NCI-H1105 (cell line): ENCODE results near the gene EPN1.

Experiments used
- DNase-seq: peaks from one replicate; lab custom pipeline; 2025; lab: John Stamatoyannopoulos, UW

The EPN1 gene

GRCh38 chr19:55646889-55647731 lies 27.9 kb upstream of the EPN1 start:
- no peak for DNase-seq

DNA sequence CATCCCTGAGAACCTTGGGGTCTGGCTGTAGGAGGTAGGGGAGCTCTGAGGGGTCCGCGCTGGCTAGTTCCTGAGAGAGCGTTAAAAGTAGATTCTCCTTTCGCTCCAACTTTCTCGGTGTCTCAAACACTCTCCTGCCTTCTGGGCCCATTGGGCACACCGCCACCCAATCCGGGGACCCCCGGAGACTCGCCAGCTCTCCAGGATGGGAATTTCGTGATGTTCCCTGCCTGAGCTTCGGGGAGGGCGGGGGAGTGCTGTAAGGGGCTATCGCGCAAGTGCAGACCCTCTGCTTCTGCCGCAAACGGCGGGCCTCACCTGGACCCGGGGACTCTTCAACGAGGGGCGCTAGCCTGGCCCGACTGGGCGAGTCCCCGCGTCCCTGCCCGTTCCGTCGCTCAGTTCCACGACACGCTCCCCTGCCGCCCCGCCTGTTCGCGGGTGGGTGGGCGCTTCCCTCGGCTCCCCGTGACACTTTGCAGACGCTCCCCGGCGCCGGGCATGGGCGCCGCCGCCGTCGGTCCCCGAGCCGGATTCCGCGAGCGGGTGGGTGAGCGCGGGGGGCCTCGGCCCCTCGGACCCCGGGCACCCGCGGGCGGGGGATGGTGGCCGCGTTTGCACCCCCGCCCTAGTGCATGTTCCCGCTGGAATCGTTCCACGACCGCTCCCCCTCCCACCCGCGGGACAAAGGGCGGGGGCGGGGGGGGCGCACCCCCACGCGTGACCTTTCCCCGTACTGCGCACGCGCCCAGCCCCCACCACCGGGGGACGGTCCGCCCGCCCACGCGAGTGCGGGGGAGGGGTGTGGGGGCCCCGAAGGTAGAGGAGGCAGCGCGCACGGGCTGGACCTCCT lies 27.1 kb upstream of the EPN1 start, which contains the start of gene CCDC106:
CCDC106 (plus strand) TSS at position 481 of the 853 bp plus-strand sequence. CDS start 835 bp downstream, outside the sequence.
- DNase-seq: peak; percentile 82

DNA sequence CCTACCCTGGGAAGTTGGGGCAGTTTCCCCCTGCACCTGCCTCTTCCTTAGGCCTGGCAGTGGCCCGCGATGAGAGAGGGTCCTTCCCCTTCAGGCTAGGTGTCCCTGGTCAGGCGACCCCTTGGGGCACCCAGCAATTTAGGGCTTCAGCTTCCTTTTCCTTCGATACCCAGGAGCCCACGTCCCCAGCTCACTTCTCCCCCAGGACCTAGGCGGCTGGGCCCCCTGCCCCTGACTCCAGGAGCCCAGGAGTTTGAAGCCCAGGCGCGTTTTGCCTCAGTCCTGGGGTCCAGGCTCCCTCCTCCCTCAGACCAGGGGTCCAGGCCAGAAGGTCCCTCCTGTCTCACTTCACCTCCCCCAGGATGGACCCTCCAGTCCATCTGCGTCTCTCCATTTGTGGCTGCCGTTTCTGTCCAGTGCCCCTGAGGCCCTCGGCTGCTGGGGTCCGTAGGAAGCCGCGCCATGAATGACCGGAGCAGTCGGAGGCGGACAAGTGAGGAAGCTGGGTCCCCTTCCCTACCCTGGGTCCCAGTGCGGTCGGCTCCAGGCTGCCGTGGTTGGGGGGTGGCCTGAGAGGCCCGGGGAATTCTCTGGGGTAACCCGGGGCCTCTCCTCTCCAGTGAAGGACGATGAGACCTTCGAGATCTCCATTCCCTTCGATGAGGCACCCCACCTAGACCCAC lies 26.3 kb upstream of the EPN1 start:
- no peak for DNase-seq

DNA sequence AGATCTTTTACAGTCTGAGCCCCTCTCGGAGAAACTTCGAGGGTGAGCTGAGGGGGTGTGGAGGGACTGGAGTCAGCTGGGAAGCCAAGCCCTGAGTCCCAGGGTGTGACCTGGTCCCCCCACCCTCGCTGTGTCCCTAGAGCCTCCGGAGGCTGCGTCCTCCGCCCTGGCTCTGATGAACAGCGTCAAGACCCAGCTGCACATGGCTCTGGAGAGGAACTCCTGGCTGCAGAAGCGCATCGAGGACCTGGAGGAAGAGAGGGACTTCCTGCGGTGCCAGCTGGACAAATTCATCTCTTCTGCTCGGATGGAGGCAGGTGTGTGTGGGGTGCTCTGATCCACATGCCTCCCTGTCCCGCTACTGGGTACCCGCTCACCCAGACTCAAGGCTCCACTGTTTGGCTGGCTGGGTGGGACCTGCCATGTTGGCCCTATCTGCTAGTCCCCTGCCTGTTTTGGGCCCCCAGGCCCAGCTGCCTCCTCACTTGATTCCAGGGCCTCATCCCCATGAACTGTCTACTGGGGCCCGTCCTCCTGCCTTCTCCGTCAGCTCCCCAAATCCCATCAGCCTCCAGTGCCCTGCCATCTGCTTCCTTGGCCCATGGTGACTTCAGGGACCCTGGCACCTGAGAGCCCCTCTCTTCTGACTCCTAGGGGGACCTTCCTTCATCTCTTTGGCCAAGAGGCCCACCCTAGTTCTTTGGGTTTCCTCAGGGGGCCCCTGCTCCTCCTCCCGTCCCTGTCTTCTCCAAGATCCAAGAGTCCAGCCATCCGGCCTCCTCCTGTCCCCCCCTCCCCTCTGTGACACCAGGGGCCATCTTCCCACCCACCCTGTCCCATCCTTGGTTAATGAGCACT lies 25.5 kb upstream of the EPN1 start:
- no peak for DNase-seq

DNA sequence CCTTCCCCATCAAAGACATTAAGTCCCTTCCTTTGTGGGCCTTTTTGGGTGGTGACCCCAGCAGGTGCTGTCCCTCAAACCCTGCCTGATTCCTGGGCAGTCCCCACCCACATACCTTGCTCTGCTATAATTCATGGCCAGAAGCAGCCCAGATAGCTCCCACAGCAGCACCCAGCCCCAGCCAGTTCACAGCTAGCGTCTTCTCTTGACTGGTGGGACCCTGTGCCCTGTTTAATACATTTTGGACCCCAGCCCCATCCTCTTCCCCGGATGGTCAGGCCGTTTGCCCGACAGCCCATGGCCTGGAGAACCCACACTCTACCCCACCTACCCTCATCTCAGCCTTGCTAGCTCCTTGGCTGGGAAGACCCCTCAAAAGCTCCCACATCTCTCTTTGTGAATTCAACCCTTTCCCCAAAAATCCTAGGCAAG lies 24.9 kb upstream of the EPN1 start:
- no peak for DNase-seq

GRCh38 chr19:55650602-55651230 lies 24.3 kb upstream of the EPN1 start:
- DNase-seq: no peak

- no peak for DNase-seq
Measured at GRCh38 chr19:55651236-55651635, 23.8 kb upstream of the EPN1 start.

GRCh38 chr19:55652311-55653128 lies 22.5 kb upstream of the EPN1 start:
- DNase-seq: no peak

DNA sequence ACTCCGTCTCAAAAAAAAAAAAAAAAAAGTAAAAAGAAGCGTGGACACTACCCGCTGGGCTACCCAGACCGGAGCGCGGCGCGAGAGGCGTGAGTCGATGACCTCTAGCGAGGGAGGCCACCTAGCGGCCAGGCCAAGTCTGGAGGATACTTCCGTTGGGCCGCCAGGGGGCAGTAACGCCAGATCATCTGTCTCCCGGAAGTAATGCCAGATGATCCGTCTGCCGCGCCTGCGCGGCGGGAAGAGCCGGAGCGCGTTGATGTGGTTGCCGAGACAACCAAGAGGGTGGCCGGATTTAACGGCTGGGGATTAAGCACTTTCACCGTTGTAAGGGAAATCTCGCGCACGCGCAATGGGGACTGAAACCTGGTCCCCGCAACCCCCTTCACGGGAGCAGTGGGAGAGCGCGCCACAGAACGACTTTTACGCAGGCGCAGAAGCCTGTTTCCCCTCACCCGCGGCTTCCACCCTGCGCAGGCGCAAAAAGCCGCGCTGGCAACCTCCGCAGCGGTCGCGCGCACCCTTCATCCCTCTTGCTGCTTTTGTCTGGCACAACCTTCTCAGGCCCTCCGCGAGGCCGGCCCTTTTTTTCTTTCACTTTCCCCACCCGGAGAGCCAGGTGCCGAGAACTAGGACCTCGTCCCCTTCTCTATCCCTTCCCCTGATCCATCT lies 21.2 kb upstream of the EPN1 start:
- DNase-seq: peak; percentile 99

GRCh38 chr19:55654323-55654867 lies 20.6 kb upstream of the EPN1 start:
- peak; percentile 99 for DNase-seq

DNA sequence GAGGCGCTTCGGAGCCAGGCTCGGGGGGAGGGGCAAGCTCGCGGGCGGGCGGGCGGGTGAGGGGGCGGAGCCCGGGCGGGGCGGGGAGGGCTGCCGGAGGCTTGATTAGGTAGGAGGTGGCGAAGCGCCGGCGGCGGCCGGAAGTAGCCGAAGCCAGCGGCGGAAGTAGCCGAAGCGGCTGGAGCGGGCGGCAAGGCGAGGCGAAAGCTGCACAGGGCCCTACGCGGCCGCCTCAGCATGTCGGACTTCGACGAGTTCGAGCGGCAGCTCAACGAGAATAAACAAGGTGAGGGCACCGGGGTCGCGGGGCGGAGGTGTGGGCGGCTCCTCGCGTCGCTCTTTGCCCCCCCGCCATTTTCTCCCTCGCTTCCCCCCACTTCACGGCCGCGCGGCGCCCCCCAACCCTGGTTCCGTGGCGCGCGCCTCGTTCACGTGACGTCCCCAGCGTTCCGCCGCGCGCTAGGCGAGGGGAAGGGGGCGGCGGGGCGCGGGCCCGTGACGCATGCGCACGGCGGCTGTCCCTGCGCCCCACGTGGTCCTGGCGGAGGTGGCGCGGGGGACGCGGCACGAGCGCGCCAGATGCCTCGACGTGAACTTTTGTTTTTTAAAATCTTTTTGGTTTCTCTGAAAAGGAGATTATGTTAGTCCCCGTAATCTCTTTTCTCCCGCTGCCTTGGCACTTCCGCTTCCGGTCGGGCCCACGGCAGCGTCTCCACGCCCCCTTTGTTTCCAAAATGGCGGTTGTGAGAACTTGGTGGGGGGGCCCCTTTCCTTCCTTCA lies 20.0 kb upstream of the EPN1 start, which contains the start of gene U2AF2:
U2AF2 (plus strand) TSS at position 168 of the 780 bp plus-strand sequence; CDS start at position 238, 70 bp downstream.
- peak; percentile 94 for DNase-seq

DNA sequence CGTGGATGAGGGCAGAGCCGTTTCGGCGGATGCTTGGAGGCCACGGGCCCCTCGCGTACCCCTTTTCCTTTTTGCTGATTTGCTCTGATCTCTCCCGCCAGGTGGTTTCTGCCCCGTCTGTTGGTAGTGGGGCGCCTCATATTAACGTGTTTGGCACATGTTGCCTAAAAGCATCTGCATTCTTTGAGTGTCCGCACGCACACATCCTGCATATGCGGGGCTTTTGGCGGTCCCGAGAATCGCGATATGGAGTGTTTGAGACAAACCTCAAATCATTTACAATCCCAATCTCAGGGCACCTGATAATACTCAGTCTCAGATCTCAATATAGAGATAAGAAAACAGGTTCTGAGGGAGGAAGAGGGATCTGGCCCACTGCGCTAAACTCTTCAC lies 19.4 kb upstream of the EPN1 start:
- DNase-seq: no peak

- no peak for DNase-seq
Measured at GRCh38 chr19:55656552-55656951, 18.5 kb upstream of the EPN1 start.

- no peak for DNase-seq
Measured at GRCh38 chr19:55656988-55657747, 17.9 kb upstream of the EPN1 start.

DNA sequence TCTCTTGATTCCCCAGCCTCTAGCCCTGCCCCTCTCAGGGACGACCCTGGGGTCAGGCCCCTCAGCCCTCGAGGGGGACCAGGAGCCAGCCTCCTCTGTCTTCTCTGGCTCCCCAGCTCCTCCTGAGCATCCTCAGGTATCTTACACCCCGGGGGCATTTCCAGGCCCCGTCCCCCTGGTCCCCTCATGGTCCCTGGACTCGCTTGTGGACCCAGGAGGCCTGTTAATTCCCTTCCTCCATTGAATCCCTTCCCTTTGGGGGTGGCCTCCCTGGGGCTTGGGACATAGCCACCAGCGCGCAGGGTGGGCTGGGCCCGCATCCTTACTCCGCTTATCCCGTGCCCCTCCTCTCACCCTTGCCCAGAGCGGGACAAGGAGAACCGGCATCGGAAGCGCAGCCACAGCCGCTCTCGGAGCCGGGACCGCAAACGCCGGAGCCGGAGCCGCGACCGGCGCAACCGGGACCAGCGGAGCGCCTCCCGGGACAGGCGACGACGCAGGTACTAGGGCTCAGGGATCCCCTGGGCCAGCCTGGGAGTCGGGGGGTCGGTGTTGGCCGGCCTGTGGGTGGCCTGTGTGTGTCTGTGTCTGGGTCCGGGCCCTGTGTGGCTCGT lies 16.1 kb upstream of the EPN1 start:
- DNase-seq: no peak

GRCh38 chr19:55659822-55660221 lies 15.2 kb upstream of the EPN1 start:
- no peak for DNase-seq

- no peak for DNase-seq
Measured at GRCh38 chr19:55660404-55660803, 14.6 kb upstream of the EPN1 start.
